H9 (cell line): ENCODE measurements around the gene PGM2L1. TPM values are rescaled to one million over a fixed set of nuclear protein-coding genes. Genes with fewer than 3 reads are reported as not detected.

Source experiments
- DNase-seq: peaks from one replicate; pipeline ENCODE4 v3.0.0-alpha.2; 2017
- H2AFZ ChIP-seq: one replicate; pipeline ENCODE4 v1.6.1; 2013; ENCODE audit warnings: mild to moderate bottlenecking, low read length, control low read depth, moderate library complexity
- H2AK5ac ChIP-seq: 2 replicates; pipeline ENCODE4 v1.6.1; 2013; ENCODE audit warnings: low read length, control low read depth, mixed read lengths; ENCODE audit not compliant: insufficient read length
- H2BK120ac ChIP-seq: one replicate; pipeline ENCODE4 v1.6.1; 2013; ENCODE audit warnings: low read depth, mild to moderate bottlenecking, low read length, control low read depth, inconsistent platforms; ENCODE audit not compliant: poor library complexity, severe bottlenecking
- H2BK12ac ChIP-seq: 2 replicates; pipeline ENCODE4 v1.6.1; 2013; ENCODE audit warnings: low read length, control low read depth, mixed read lengths, low read depth; ENCODE audit not compliant: insufficient read length
- H2BK15ac ChIP-seq: 2 replicates; pipeline ENCODE4 v1.6.1; 2013; ENCODE audit warnings: low read depth, low read length, control low read depth
- H2BK20ac ChIP-seq: one replicate; pipeline ENCODE4 v1.6.1; 2013; ENCODE audit warnings: low read depth, mild to moderate bottlenecking, low read length, control low read depth, inconsistent platforms; ENCODE audit not compliant: poor library complexity, severe bottlenecking
- H2BK5ac ChIP-seq: 2 replicates; pipeline ENCODE4 v1.6.1; 2013; ENCODE audit warnings: low read length, control low read depth, mixed read lengths; ENCODE audit not compliant: insufficient read length
- H3K14ac ChIP-seq: 2 replicates; pipeline ENCODE4 v1.6.1; 2013; ENCODE audit warnings: low read length, control low read depth; ENCODE audit not compliant: insufficient read depth
- H3K18ac ChIP-seq: 2 replicates; pipeline ENCODE4 v1.6.1; 2013; ENCODE audit warnings: low read depth, mild to moderate bottlenecking, mixed read lengths, low read length, control low read depth; ENCODE audit not compliant: insufficient read length
- H3K23ac ChIP-seq: 2 replicates; pipeline ENCODE4 v1.6.1; 2013; ENCODE audit warnings: low read length, control low read depth, mixed read lengths, low read depth; ENCODE audit not compliant: insufficient read length
- H3K23me2 ChIP-seq: 2 replicates; pipeline ENCODE4 v1.6.1; 2013; ENCODE audit warnings: low read depth, mild to moderate bottlenecking, mixed read lengths, low read length, control low read depth; ENCODE audit not compliant: insufficient read length, poor library complexity, severe bottlenecking
- H3K27ac ChIP-seq: 2 replicates; pipeline ENCODE4 v1.5.1; 2013; ENCODE audit warnings: low read length, control low read depth, mixed read lengths, low read depth; ENCODE audit not compliant: insufficient read length
- H3K27me3 ChIP-seq: 2 replicates; pipeline ENCODE4 v1.6.1; 2013; ENCODE audit warnings: low read length, control low read depth, inconsistent platforms; ENCODE audit not compliant: insufficient read depth
- H3K4ac ChIP-seq: 2 replicates; pipeline ENCODE4 v1.6.1; 2013; ENCODE audit warnings: low read depth, mild to moderate bottlenecking, control low read depth, inconsistent platforms, low read length, moderate library complexity
- H3K4me1 ChIP-seq: 2 replicates; pipeline ENCODE4 v1.6.1; 2013; ENCODE audit warnings: low read length, control low read depth, inconsistent platforms; ENCODE audit not compliant: insufficient read depth
- H3K4me2 ChIP-seq: 2 replicates; pipeline ENCODE4 v1.6.1; 2013; ENCODE audit warnings: low read length, control low read depth, mixed read lengths; ENCODE audit not compliant: insufficient read length, insufficient read depth
- H3K56ac ChIP-seq: 2 replicates; pipeline ENCODE4 v1.6.1; 2013; ENCODE audit warnings: low read depth, mild to moderate bottlenecking, mixed read lengths, low read length, control low read depth; ENCODE audit not compliant: insufficient read length
- H3K79me1 ChIP-seq: 2 replicates; pipeline ENCODE4 v1.6.1; 2013; ENCODE audit warnings: low read depth, mild to moderate bottlenecking, moderate library complexity, low read length, control low read depth, inconsistent platforms; ENCODE audit not compliant: insufficient read depth, poor library complexity, severe bottlenecking
- H3K79me2 ChIP-seq: 2 replicates; pipeline ENCODE4 v1.6.1; 2013; ENCODE audit warnings: low read length, control low read depth, inconsistent platforms; ENCODE audit not compliant: insufficient read depth
- H3K9ac ChIP-seq: 2 replicates; pipeline ENCODE4 v1.6.1; 2013; ENCODE audit warnings: low read length, control low read depth, mixed read lengths; ENCODE audit not compliant: insufficient read length; ENCODE audit errors: extremely low read depth
- H3K9me3 ChIP-seq: one replicate; pipeline ENCODE4 v1.6.1; 2013; ENCODE audit warnings: low read depth, low read length, inconsistent platforms; ENCODE audit not compliant: control insufficient read depth
- H3T11ph ChIP-seq: one replicate; pipeline ENCODE4 v1.6.1; 2013; ENCODE audit warnings: mild to moderate bottlenecking, low read length, control low read depth, inconsistent platforms
- H4K20me1 ChIP-seq: one replicate; pipeline ENCODE4 v1.6.1; 2013; ENCODE audit not compliant: control insufficient read depth, insufficient read length, insufficient read depth
- H4K5ac ChIP-seq: 2 replicates; pipeline ENCODE4 v1.6.1; 2013; ENCODE audit warnings: low read depth, mild to moderate bottlenecking, mixed read lengths, low read length, control low read depth; ENCODE audit not compliant: insufficient read length
- H4K8ac ChIP-seq: replicated peaks from 2 replicates; pipeline ENCODE4 v1.6.1; 2013; ENCODE audit warnings: low read length, control low read depth, mixed read lengths, low read depth; ENCODE audit not compliant: insufficient read length
- H4K91ac ChIP-seq: 2 replicates; pipeline ENCODE4 v1.6.1; 2013; ENCODE audit warnings: low read depth, mild to moderate bottlenecking, moderate library complexity, mixed read lengths, low read length, control low read depth; ENCODE audit not compliant: insufficient read length
- H3K27ac Mint-ChIP-seq, 3 experiments: 2 replicates in 2 of 3; 3 replicates in 1 of 3; pipeline ENCODE4 v1.8.0; 2020 to 2021; ENCODE audit warnings: mixed read lengths in 3 of 3, mild to moderate bottlenecking in 1 of 3, moderate library complexity in 1 of 3
- H3K27me3 Mint-ChIP-seq: 2 replicates; pipeline ENCODE4 v1.8.0; 2021; ENCODE audit warnings: low read depth, mild to moderate bottlenecking, moderate library complexity, mixed read lengths
- H3K36me3 Mint-ChIP-seq, 3 experiments: 2 replicates in 2 of 3; 3 replicates in 1 of 3; pipeline ENCODE4 v1.8.0; 2020 to 2021; ENCODE audit warnings: low read depth in 3 of 3, mixed read lengths in 3 of 3; ENCODE audit not compliant: insufficient read depth in 1 of 3
- H3K4me1 Mint-ChIP-seq, 2 experiments: 2 replicates each; pipeline ENCODE4 v1.8.0; 2020; ENCODE audit warnings: mixed read lengths in 2 of 2
- H3K4me3 Mint-ChIP-seq, 2 experiments: 2 replicates in 1 of 2; 3 replicates in 1 of 2; pipeline ENCODE4 v1.8.0; 2020 to 2021; ENCODE audit warnings: mild to moderate bottlenecking in 2 of 2, mixed read lengths in 2 of 2, moderate library complexity in 1 of 2
- H3K9me3 Mint-ChIP-seq, 2 experiments: 2 replicates in 1 of 2; 3 replicates in 1 of 2; pipeline ENCODE4 v1.8.0; 2020; ENCODE audit warnings: mild to moderate bottlenecking in 2 of 2, mixed read lengths in 2 of 2, moderate library complexity in 1 of 2
- CTCF ChIP-seq: fragments of 200-600 bp; sonication (generic); conservative IDR thresholded peaks from 3 replicates; pipeline ENCODE4 v1.8.0; 2021; ENCODE audit warnings: antibody characterized with exemption, mild to moderate bottlenecking
- WGBS: extraction: QIAGEN DNeasy Blood & Tissue Kit; methylation state at CpG from one replicate; pipeline ENCODE4 v1.1.7; 2013; ENCODE audit warnings: missing lambda C conversion rate, low lambda C conversion rate, mixed read lengths; ENCODE audit not compliant: insufficient read length; ENCODE audit errors: extremely low coverage; 5-methylcytosine and 5-hydroxymethylcytosine counted together
- total RNA-seq: library from RNA; stranded (reverse); gene quantifications from 2 replicates; pipeline ENCODE4 v1.2.1, GENCODE V29; 2021

The PGM2L1 gene
- total RNA-seq, 1 experiment from 2014 or later, result 16.9 TPM

- no peak overlapping the region for H2BK15ac ChIP-seq
- no peak overlapping the region for H2BK20ac ChIP-seq
- no peak for TF ChIP-seq CTCF
- Mint-ChIP-seq H3K4me3 (no peak overlapping the region), H3K9me3 (peaks cover 15 to 19% of the 10 kb centered on the region in 2 experiments), H3K27me3 (peaks cover 7% of the 10 kb centered on the region), H3K4me1 (peaks cover 4 to 9% of the 10 kb centered on the region in 2 experiments; a peak in 2 of 4 replicates), H3K27ac (no peak overlapping the region), H3K36me3 (peaks cover 0 to 8% (median 4%) of the 10 kb centered on the region in 3 experiments; a peak in 2 of 7 replicates)
- no peak overlapping the region for H2AFZ ChIP-seq
- no peak overlapping the region for H3K56ac ChIP-seq
- no peak overlapping the region for H3T11ph ChIP-seq
- no peak overlapping the region for H3K27ac ChIP-seq
- H3K23ac ChIP-seq, result no peak overlapping the region
- H3K4me1 ChIP-seq, result no peaks in the 10 kb centered on the region
- H4K8ac ChIP-seq, result no peak overlapping the region
- no peaks in the 10 kb centered on the region for H3K79me1 ChIP-seq
- H3K79me2 ChIP-seq, result no peaks in the 10 kb centered on the region; the same call in 1 of the 2 replicates
- H4K91ac ChIP-seq, result no peak overlapping the region
- H3K23me2 ChIP-seq, result no peaks in the 10 kb centered on the region
- H3K4ac ChIP-seq, result no peak overlapping the region
- H3K9ac ChIP-seq, result no peak overlapping the region
- H2BK120ac ChIP-seq, result no peak overlapping the region
- no peaks in the 10 kb centered on the region for H3K27me3 ChIP-seq
- H2BK5ac ChIP-seq, result no peak overlapping the region
- no CpG with 5 or more reads among the region's 2 CpGs for WGBS
- no peak overlapping the region for H2AK5ac ChIP-seq
- no peak overlapping the region for H2BK12ac ChIP-seq
- no peaks in the 10 kb centered on the region for H3K9me3 ChIP-seq
- no peak overlapping the region for H3K14ac ChIP-seq
- no peak overlapping the region for H3K4me2 ChIP-seq
- H4K20me1 ChIP-seq, result no peaks in the 10 kb centered on the region
- no peak overlapping the region for H4K5ac ChIP-seq
- no peak overlapping the region for H3K18ac ChIP-seq
- no peak for DNase-seq
Measured at GRCh38 chr11:74320538-74320937, 77.7 kb downstream of the PGM2L1 start.
